ENCODE data around the gene FHOD3. TPM values are rescaled to one million over a fixed set of nuclear protein-coding genes. Genes with fewer than 3 reads are reported as not detected.

The FHOD3 gene
- total and polyA plus RNA-seq, 2 experiments from 2014 or later: 2.7 to 8.7 TPM

GRCh38 chr18:36628435-36629137, 331.1 kb downstream of the FHOD3 start:
- ATAC-seq: no peak
- Histone ChIP-seq H3K9me2 (ENCODE audit: insufficient read depth) (no peaks in the 10 kb centered on the region), H4K20me1 (replicated peaks; ENCODE audit: insufficient read depth) (no peaks in the 10 kb centered on the region), H3F3A (replicated peaks; ENCODE audit: low read depth) (no peaks in the 10 kb centered on the region), H3K4me3 (no peak overlapping the region), H3K79me2 (replicated peaks; ENCODE audit: insufficient read depth) (no peaks in the 10 kb centered on the region), H3K4me1 (ENCODE audit: insufficient read depth) (no peaks in the 10 kb centered on the region), H2AFZ (no peak overlapping the region), H3K36me3 (ENCODE audit: insufficient read depth) (no peaks in the 10 kb centered on the region), H3K27ac (ENCODE audit: low read depth) (no peak overlapping the region), H3K27me3 (ENCODE audit: insufficient read depth) (no peaks in the 10 kb centered on the region), H3K4me2 (no peak overlapping the region)
- H3K4me3 Mint-ChIP-seq: no peak overlapping the region
- no peaks in the 10 kb centered on the region for H3K9me3 Mint-ChIP-seq
- no peak for TF ChIP-seq CREB1 (CRISPR knock-in tag; IDR thresholded peaks at IDR 0.05; ENCODE audit: low read depth)
- no peak for TF ChIP-seq EZH2phosphoT487 (IDR thresholded peaks at IDR 0.05; ENCODE audit: unreplicated experiment)
- no peak for TF ChIP-seq REST (IDR thresholded peaks at IDR 0.05; ENCODE audit: unreplicated experiment)
- TF ChIP-seq STAT1 (IDR thresholded peaks at IDR 0.05; ENCODE audit: unreplicated experiment): no peak
- TF ChIP-seq ZNF462 (CRISPR knock-in tag; IDR thresholded peaks at IDR 0.05): no peak
- TF ChIP-seq JUNB (IDR thresholded peaks at IDR 0.05; ENCODE audit: unreplicated experiment): no peak
- no peak for TF ChIP-seq ZNF331 (CRISPR knock-in tag; IDR thresholded peaks at IDR 0.05; ENCODE audit: low read depth)
- TF ChIP-seq CTCF (conservative IDR thresholded peaks at IDR 0.05; ENCODE audit: low read depth in 2 of 2): no peak
- no peak for TF ChIP-seq NANOG (IDR thresholded peaks at IDR 0.05; ENCODE audit: borderline replicate concordance)
- no peak for TF ChIP-seq EZH2 (IDR thresholded peaks at IDR 0.05; ENCODE audit: low read depth, unreplicated experiment)
- no peak for TF ChIP-seq ETS1 (IDR thresholded peaks at IDR 0.05)
- TF ChIP-seq ZNF114 (CRISPR knock-in tag; IDR thresholded peaks at IDR 0.05): no peak
- no peak for TF ChIP-seq POLR2AphosphoS5 (IDR thresholded peaks at IDR 0.05; ENCODE audit: low read depth)
- no peak overlapping the region for H3K27ac Mint-ChIP-seq
- peaks cover under 1% of the 10 kb centered on the region for H3K4me1 Mint-ChIP-seq
- H3K36me3 Mint-ChIP-seq (ENCODE audit: low read depth): no peaks in the 10 kb centered on the region
- H3K27me3 Mint-ChIP-seq (ENCODE audit: insufficient read depth, low read depth, poor library complexity): no peaks in the 10 kb centered on the region
- no peak for DNase-seq (ENCODE audit: low spot score)
